Cardiac muscle cell (in vitro differentiated cells and primary cell): Measurements from ENCODE around the gene PPT1. TPM values are rescaled to one million over a fixed set of nuclear protein-coding genes. Genes with fewer than 3 reads are reported as not detected.

Experiments
- DNase-seq, 2 donors: peaks; one replicate each; pipeline versions ENCODE4 v3.0.0 to v3.0.0-alpha.2; 2010 to 2017; ENCODE audit warnings: low read depth in 1 of 2, low spot score in 1 of 2
- H3K27ac ChIP-seq: fragments of 200-600 bp; sonication (generic); 2 replicates; pipeline ENCODE4 v1.5.1; 2016
- H3K27me3 ChIP-seq: fragments of 200-600 bp; sonication (generic); 2 replicates; pipeline ENCODE4 v1.6.0; 2016; ENCODE audit warnings: control low read depth
- H3K36me3 ChIP-seq: fragments of 200-600 bp; sonication (generic); 2 replicates; pipeline ENCODE4 v1.5.1; 2016; ENCODE audit warnings: control low read depth
- H3K4me1 ChIP-seq: fragments of 200-600 bp; sonication (generic); 2 replicates; pipeline ENCODE4 v1.8.1; 2017; ENCODE audit warnings: low read depth, mild to moderate bottlenecking, mixed run types
- H3K4me3 ChIP-seq: fragments of 200-600 bp; sonication (generic); 2 replicates; pipeline ENCODE4 v1.5.1; 2016; ENCODE audit warnings: mild to moderate bottlenecking
- H3K9me3 ChIP-seq: fragments of 200-600 bp; sonication (generic); 2 replicates; pipeline ENCODE4 v1.5.1; 2017; ENCODE audit warnings: low read depth, mild to moderate bottlenecking, control low read depth
- CTCF ChIP-seq: IDR thresholded peaks from 2 replicates; pipeline ENCODE4 v1.5.1; 2012; ENCODE audit warnings: low read depth, mild to moderate bottlenecking, low read length
- polyA plus RNA-seq: library from polyadenylated mRNA; unstranded; fragments of >200 nt; fragmentation: Nextera tagmentation; extraction: Ambion mirVana; gene quantifications from 2 replicates; pipeline ENCODE4 v1.2.1, GENCODE V29; 2016
- total RNA-seq: library from RNA; depleted of rRNA; stranded (reverse); fragments of >200 nt; gene quantifications from 2 replicates; pipeline ENCODE4 v1.2.3, GENCODE V29; 2016

The PPT1 gene
- total and polyA plus RNA-seq, 2 experiments from 2014 or later: 18.5 to 52.0 TPM

DNA sequence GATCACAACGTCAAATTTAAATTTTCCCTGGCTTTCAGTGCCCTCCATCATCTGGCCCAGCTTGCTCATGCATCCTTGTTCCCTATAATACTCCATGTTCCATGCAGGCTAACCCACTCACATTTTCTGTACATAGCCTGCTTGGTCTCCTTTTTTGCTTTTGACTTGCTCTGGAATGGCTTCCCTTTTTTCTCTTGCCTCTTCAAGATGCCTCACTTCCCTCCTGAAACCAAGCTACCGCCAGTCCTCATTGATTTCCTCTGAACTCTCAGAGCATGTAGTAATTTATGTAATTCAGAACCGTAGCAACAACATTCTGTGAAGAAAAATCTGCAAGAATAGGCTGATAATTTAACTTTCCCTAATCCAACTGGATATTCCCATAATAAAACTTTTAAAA, 46.2 kb downstream of the PPT1 start:
- H3K4me3 ChIP-seq: no peak overlapping the region
- no peaks in the 10 kb centered on the region for H3K36me3 ChIP-seq
- no peak overlapping the region for H3K27ac ChIP-seq
- H3K27me3 ChIP-seq: no peaks in the 10 kb centered on the region
- no peaks in the 10 kb centered on the region for H3K9me3 ChIP-seq
- no peak for TF ChIP-seq CTCF
- DNase-seq: no peak
- H3K4me1 ChIP-seq: peaks cover 7% of the 10 kb centered on the region

DNA sequence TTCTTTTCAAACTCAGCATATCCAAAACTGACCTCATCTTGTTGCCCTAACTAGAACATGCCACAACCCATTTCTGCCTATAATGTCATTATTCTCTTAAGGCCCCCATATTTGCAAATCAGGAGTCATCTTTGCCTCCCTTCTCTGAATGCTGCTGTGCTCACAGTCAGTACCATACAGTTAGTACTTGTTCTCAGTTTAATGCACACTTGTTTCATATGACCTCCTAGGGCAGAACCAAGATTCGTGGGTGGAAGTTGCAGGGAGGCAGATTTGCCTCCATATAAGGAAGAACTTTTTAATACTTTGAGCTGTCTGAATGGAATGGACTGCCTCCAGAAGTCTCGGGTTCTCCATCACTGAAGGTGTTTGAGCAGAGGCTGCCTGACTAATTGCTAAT, 47.3 kb downstream of the PPT1 start:
- no peak overlapping the region for H3K4me3 ChIP-seq
- DNase-seq: peak in 1 of 2 donors; percentile 39
- peak overlapping the region; percentile 60 for H3K27ac ChIP-seq
- no peaks in the 10 kb centered on the region for H3K27me3 ChIP-seq
- TF ChIP-seq CTCF: no peak
- H3K36me3 ChIP-seq: no peaks in the 10 kb centered on the region
- H3K4me1 ChIP-seq: peaks cover 7% of the 10 kb centered on the region
- H3K9me3 ChIP-seq: no peaks in the 10 kb centered on the region

DNA sequence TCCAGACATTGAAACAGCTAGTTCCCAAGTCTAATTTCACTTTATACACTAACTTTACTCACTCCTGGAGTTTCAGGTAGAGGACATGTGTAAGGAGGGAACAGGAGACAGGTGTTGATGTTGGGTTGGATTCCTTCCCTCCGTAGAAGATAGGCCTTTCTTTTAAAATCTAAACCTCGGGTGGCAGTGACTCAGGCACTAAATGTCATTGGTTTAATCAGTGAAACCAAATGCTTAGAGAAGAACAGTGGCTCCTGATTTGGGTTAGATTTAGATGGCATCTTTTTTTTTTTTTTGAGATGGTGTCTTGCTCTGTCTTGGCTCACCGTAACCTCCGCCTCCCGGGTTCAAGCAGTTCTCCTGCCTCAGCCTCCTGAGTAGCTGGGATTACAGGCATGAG, 49.3 kb downstream of the PPT1 start:
- Histone ChIP-seq H3K4me3 (no peak overlapping the region), H3K9me3 (no peaks in the 10 kb centered on the region), H3K4me1 (peaks cover 7% of the 10 kb centered on the region), H3K36me3 (no peaks in the 10 kb centered on the region), H3K27ac (no peak overlapping the region), H3K27me3 (no peaks in the 10 kb centered on the region)
- no peak for TF ChIP-seq CTCF
- no peak for DNase-seq

DNA sequence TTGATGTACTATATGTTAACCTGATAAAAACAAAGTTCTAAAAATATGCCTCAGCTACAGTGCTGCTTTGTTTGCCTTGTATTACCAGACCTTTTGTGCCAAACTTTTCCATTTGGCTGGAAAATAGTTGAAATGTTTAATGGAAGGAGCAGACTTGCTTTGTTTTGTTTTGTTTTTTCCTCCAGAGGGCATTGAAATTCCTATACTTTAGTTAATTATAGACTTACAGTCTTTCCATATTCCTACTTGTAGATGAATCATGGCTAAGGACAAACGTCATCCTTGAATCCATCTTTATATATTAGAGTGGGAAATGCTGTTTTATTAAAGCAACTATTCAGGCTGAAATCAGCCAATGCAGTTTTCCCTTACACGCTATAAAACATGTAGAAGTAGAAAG, 49.8 kb downstream of the PPT1 start:
- no peak for TF ChIP-seq CTCF
- peaks cover 7% of the 10 kb centered on the region for H3K4me1 ChIP-seq
- no peak overlapping the region for H3K27ac ChIP-seq
- DNase-seq: no peak
- no peaks in the 10 kb centered on the region for H3K27me3 ChIP-seq
- H3K36me3 ChIP-seq: no peaks in the 10 kb centered on the region
- no peak overlapping the region for H3K4me3 ChIP-seq
- H3K9me3 ChIP-seq: no peaks in the 10 kb centered on the region

DNA sequence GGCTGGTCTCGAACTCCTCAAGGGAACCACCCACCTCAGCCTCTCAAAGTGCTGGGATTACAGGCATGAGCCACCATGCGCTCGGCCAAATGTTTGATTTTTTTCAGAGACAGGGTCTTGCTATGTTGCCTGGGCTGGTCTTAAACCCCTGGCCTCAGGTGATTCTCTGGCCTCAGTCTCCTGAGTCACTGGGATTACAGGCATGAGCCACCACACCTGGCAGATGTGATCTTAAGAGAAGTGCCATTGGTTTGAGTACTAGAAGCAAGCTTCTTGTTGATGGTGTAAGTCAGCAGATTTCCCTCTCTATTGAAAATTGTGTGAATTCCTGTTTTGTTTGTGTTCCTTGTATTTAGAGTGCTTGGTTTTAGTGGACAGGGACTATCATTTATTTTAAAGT, 51.3 kb downstream of the PPT1 start:
- TF ChIP-seq CTCF: no peak
- Histone ChIP-seq H3K9me3 (no peaks in the 10 kb centered on the region), H3K4me3 (no peak overlapping the region), H3K4me1 (peaks cover 7% of the 10 kb centered on the region), H3K27me3 (no peaks in the 10 kb centered on the region), H3K36me3 (no peaks in the 10 kb centered on the region), H3K27ac (no peak overlapping the region)
- DNase-seq: no peak

GRCh38 chr1:40045182-40045581, 51.9 kb downstream of the PPT1 start:
- peak in 1 of 2 donors; percentile 62 for DNase-seq

More at GRCh38 chr1:40045182-40045581, 51.9 kb downstream of the PPT1 start:
- H3K27ac ChIP-seq: no peak overlapping the region
- no peak overlapping the region for H3K4me3 ChIP-seq
- H3K4me1 ChIP-seq: peaks cover 7% of the 10 kb centered on the region
- TF ChIP-seq CTCF: no peak
- no peaks in the 10 kb centered on the region for H3K36me3 ChIP-seq
- H3K27me3 ChIP-seq: no peaks in the 10 kb centered on the region
- no peaks in the 10 kb centered on the region for H3K9me3 ChIP-seq
